ENCODE data around the gene CASZ1. TPM values are rescaled to one million over a fixed set of nuclear protein-coding genes. Genes with fewer than 3 reads are reported as not detected.

CASZ1 gene
- total and polyA plus RNA-seq, 9 of the 15 experiments (the other 6 are each of a cell fraction or from before 2014, with no cell fraction given): 0.01 to 4.0 (median 0.76) TPM; not detected in 1

DNA sequence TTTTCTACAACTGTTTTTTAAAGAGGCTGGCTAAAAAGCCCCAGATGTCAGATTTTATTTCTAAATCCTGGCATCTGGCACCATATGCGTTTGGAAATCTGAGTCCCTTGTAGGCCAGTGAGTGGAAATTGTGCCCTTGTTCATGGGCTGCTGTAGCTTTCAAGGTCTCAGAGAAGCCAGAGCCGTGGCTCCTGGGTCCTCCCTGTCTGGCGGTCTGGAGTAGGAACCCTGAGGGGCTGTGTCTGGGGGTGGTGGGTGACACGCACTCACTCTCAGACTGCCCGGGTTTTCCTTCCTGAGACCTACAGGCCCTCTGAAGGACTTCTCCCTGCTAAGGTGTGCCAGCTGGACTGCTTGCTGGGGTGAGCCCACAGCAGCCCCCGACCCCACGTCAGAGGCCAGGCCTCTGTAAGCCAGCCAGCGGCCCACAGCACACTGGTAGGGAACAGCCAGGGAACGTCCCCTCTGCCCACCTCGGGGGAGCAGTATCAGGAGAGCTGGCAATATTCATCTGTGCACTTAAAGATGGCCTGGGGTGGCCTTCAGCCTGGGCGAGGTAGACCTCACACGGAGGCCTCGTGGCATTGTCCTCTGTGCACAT, 170.2 kb downstream of the CASZ1 start:
- ChIA-PET POLR2A (interaction anchor here (0.6 to 2.5 kb wide), 4 partner anchors 11 to 287 kb away, joined by 3 to 11 read pairs (median 4); no protein-coding TSS in a partner anchor), CTCF (ENCODE audit: low intra/inter-chr PET ratio) (no interaction called here)
- ATAC-seq (no peak), DNase-seq (ENCODE audit: extremely low read depth in 1 of 4, low spot score in 3 of 4) (no peak), FAIRE-seq (no peak)
- in situ Hi-C loops (cut with MboI) (no loop called here), intact Hi-C loops (cut with micrococcal nuclease) (no loop called here)
- Histone ChIP-seq H2AFZ (ENCODE audit: low read depth, low read length) (no peak overlapping the region), H3K9me1 (ENCODE audit: control insufficient read depth, insufficient read depth, low read length) (no peaks in the 10 kb centered on the region), H3K27me3 (ENCODE audit: control insufficient read depth in 2 of 2, insufficient read depth in 2 of 2, low read length in 2 of 2) (no peaks in the 10 kb centered on the region), H3K9ac (ENCODE audit: insufficient read depth in 1 of 2, low read depth in 2 of 2, low read length in 2 of 2) (peak overlapping the region in 1 of 2 experiments; percentile 75; a peak in 1 of 4 replicates), H3K36me3 (ENCODE audit: control insufficient read depth, insufficient read depth, low read length) (peaks cover 41% of the 10 kb centered on the region; the same call in 1 of the 3 replicates), H3K4me2 (ENCODE audit: insufficient read depth, low read length) (no peak overlapping the region), H3K27ac (ENCODE audit: extremely low read depth, low read depth, low read length) (no peak overlapping the region), H4K20me1 (replicated peaks; ENCODE audit: control insufficient read depth, insufficient read depth, low read length) (peaks cover 3% of the 10 kb centered on the region; the same call in 1 of the 2 replicates), H3K4me3 (no peak overlapping the region), H3K79me2 (ENCODE audit: control insufficient read depth, insufficient read depth, low read length) (no peaks in the 10 kb centered on the region), H3K4me1 (replicated peaks in 1 of 2; ENCODE audit: control insufficient read depth in 2 of 2, insufficient read depth in 2 of 2, low read length in 2 of 2) (peaks cover 0 to 16% of the 10 kb centered on the region in 2 experiments; a peak in 1 of 5 replicates), H3K9me3 (replicated peaks; ENCODE audit: control insufficient read depth, insufficient read depth, low read depth, low read length) (no peaks in the 10 kb centered on the region)
- no peak for TF ChIP-seq CBFB (CRISPR knock-in tag; IDR thresholded peaks at IDR 0.05)
- no TSS peak for BruUV-seq (replicated peaks)
- 85% methylated on average over 13 of the region's 13 CpGs for WGBS (ENCODE audit: insufficient coverage, low coverage, missing lambda C conversion rate)

DNA sequence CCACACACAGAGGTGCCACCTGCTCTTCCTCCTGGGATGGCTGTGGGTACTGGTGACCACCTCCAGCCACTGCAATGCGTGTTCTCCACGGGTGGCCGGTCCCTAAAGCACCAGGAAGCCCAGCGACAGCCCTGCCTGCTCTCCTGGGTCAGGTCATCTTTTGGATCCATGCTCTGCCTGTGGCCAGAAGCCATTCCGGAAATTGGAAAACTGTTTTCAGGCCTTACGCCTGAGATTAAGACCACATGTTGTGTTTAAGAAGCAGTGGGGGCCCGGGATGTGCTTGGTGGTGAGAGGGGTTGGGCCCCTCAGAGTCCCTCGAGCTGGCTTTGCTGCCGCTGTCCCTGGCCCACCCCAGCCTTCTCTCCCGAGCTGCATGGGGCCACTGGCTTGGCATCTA, 170.9 kb downstream of the CASZ1 start:
- no peak for FAIRE-seq
- 78% methylated on average over 10 of the region's 10 CpGs for WGBS (ENCODE audit: insufficient coverage, low coverage, missing lambda C conversion rate)
- TF ChIP-seq ZNF217 (CRISPR knock-in tag; IDR thresholded peaks at IDR 0.05) (no peak), NCOR1 (IDR thresholded peaks at IDR 0.05) (no peak), HNRNPLL (IDR thresholded peaks at IDR 0.05; ENCODE audit: low read depth, low read length, poor library complexity, severe bottlenecking) (no peak), DMBX1 (CRISPR knock-in tag; IDR thresholded peaks at IDR 0.05; ENCODE audit: borderline replicate concordance) (no peak), PTBP1 (IDR thresholded peaks at IDR 0.05; ENCODE audit: low read depth, low read length) (no peak), CBX1 (IDR thresholded peaks at IDR 0.05; ENCODE audit: low read depth) (no peak), ZFPM2 (CRISPR knock-in tag; IDR thresholded peaks at IDR 0.05) (no peak)
- TF ChIP-seq, protein P1, sequence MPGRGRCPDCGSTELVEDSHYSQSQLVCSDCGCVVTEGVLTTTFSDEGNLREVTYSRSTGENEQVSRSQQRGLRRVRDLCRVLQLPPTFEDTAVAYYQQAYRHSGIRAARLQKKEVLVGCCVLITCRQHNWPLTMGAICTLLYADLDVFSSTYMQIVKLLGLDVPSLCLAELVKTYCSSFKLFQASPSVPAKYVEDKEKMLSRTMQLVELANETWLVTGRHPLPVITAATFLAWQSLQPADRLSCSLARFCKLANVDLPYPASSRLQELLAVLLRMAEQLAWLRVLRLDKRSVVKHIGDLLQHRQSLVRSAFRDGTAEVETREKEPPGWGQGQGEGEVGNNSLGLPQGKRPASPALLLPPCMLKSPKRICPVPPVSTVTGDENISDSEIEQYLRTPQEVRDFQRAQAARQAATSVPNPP (IDR thresholded peaks at IDR 0.05; ENCODE audit: borderline replicate concordance, insufficient read depth, insufficient read length): no peak
- TF ChIP-seq, protein P2, sequence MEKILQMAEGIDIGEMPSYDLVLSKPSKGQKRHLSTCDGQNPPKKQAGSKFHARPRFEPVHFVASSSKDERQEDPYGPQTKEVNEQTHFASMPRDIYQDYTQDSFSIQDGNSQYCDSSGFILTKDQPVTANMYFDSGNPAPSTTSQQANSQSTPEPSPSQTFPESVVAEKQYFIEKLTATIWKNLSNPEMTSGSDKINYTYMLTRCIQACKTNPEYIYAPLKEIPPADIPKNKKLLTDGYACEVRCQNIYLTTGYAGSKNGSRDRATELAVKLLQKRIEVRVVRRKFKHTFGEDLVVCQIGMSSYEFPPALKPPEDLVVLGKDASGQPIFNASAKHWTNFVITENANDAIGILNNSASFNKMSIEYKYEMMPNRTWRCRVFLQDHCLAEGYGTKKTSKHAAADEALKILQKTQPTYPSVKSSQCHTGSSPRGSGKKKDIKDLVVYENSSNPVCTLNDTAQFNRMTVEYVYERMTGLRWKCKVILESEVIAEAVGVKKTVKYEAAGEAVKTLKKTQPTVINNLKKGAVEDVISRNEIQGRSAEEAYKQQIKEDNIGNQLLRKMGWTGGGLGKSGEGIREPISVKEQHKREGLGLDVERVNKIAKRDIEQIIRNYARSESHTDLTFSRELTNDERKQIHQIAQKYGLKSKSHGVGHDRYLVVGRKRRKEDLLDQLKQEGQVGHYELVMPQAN (IDR thresholded peaks at IDR 0.05; ENCODE audit: borderline replicate concordance): no peak

More for the DNA sequence above, 170.9 kb downstream of the CASZ1 start:
- Histone ChIP-seq H3K79me2 (ENCODE audit: control insufficient read depth, insufficient read depth, low read length) (no peaks in the 10 kb centered on the region), H3K9me3 (replicated peaks; ENCODE audit: control insufficient read depth, insufficient read depth, low read depth, low read length) (no peaks in the 10 kb centered on the region), H3K27me3 (ENCODE audit: control insufficient read depth in 2 of 2, insufficient read depth in 2 of 2, low read length in 2 of 2) (no peaks in the 10 kb centered on the region), H3K4me3 (no peak overlapping the region), H4K20me1 (replicated peaks; ENCODE audit: control insufficient read depth, insufficient read depth, low read length) (peaks cover 3% of the 10 kb centered on the region; the same call in 1 of the 2 replicates), H3K9ac (ENCODE audit: insufficient read depth in 1 of 2, low read depth in 2 of 2, low read length in 2 of 2) (peak overlapping the region in 1 of 2 experiments; percentile 79; a peak in 2 of 4 replicates), H3K27ac (ENCODE audit: extremely low read depth, low read depth, low read length) (no peak overlapping the region), H2AFZ (ENCODE audit: low read depth, low read length) (no peak overlapping the region), H3K4me1 (replicated peaks in 1 of 2; ENCODE audit: control insufficient read depth in 2 of 2, insufficient read depth in 2 of 2, low read length in 2 of 2) (peaks cover 0 to 10% of the 10 kb centered on the region in 2 experiments; a peak in 1 of 5 replicates), H3K36me3 (ENCODE audit: control insufficient read depth, insufficient read depth, low read length) (peaks cover 36% of the 10 kb centered on the region; the same call in 1 of the 3 replicates), H3K9me1 (ENCODE audit: control insufficient read depth, insufficient read depth, low read length) (no peaks in the 10 kb centered on the region), H3K4me2 (ENCODE audit: insufficient read depth, low read length) (no peak overlapping the region)
- BruUV-seq (replicated peaks): no TSS peak
- ChIA-PET CTCF (ENCODE audit: low intra/inter-chr PET ratio) (no interaction called here), POLR2A (interaction anchor here (0.6 to 2.5 kb wide), 3 partner anchors 12 to 286 kb away, joined by 3 to 11 read pairs (median 4); no protein-coding TSS in a partner anchor)
- DNase-seq (ENCODE audit: extremely low read depth in 1 of 4, low spot score in 3 of 4) (no peak), ATAC-seq (no peak)
- in situ Hi-C loops (cut with MboI) (no loop called here), intact Hi-C loops (cut with micrococcal nuclease) (no loop called here)
